Chondrocyte (in vitro differentiated cells): ENCODE results near the gene HNMT. TPM values are rescaled to one million over a fixed set of nuclear protein-coding genes. Genes with fewer than 3 reads are reported as not detected.

Experiments
- DNase-seq: peaks from one replicate; pipeline ENCODE4 v3.0.0; 2021; ENCODE audit warnings: mixed read lengths, low spot score
- H3K27ac Mint-ChIP-seq: one replicate; pipeline ENCODE4 v1.8.0; 2021; ENCODE audit warnings: mild to moderate bottlenecking, moderate library complexity, mixed read lengths; ENCODE audit not compliant: unreplicated experiment
- H3K27me3 Mint-ChIP-seq: 2 replicates; pipeline ENCODE4 v1.8.0; 2021; ENCODE audit warnings: low read depth, mixed read lengths
- H3K36me3 Mint-ChIP-seq: 2 replicates; pipeline ENCODE4 v1.8.0; 2021; ENCODE audit warnings: low read depth, mixed read lengths
- H3K4me1 Mint-ChIP-seq: 2 replicates; pipeline ENCODE4 v1.8.0; 2021; ENCODE audit warnings: low read depth, mild to moderate bottlenecking, mixed read lengths
- H3K4me3 Mint-ChIP-seq: one replicate; pipeline ENCODE4 v1.8.0; 2021; ENCODE audit warnings: mild to moderate bottlenecking, moderate library complexity, mixed read lengths; ENCODE audit not compliant: unreplicated experiment
- H3K9me3 Mint-ChIP-seq: 2 replicates; pipeline ENCODE4 v1.8.0; 2021; ENCODE audit warnings: low read depth, mixed read lengths
- total RNA-seq: library from RNA; stranded (reverse); gene quantifications from 3 replicates; pipeline ENCODE4 v1.2.1, GENCODE V29; 2021
- TF ChIP-seq, protein P1 (sequence below): fragments of 200-600 bp; sonication (generic); IDR thresholded peaks from 2 replicates; pipeline ENCODE4 v1.5.0; 2021; ENCODE audit warnings: antibody characterized with exemption, mild to moderate bottlenecking, moderate library complexity

The HNMT gene
- total RNA-seq, 1 donor from 2014 or later: 4.6 TPM

DNA sequence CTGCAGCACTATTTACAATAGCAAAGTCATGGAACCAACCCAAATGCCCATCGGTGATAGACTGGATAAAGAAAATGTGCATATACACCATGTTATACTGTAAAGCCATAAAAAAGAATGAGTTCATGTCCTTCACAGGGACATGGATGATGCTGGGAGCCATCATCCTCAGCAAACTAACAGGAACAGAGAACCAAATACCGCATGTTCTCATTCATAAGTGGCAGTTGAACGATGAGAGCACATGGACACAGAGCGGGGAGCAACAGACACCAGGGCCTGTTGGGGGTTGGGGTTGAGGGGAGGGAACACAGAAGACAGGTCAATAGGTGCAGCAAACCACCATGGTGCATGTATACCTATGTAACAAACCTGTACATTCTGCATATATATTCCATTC, 33.5 kb downstream of the HNMT start:
- H3K36me3 Mint-ChIP-seq: peaks cover 9% of the 10 kb centered on the region
- no peak overlapping the region for H3K27ac Mint-ChIP-seq
- H3K4me1 Mint-ChIP-seq: no peaks in the 10 kb centered on the region
- no peaks in the 10 kb centered on the region for H3K27me3 Mint-ChIP-seq
- H3K4me3 Mint-ChIP-seq: no peak overlapping the region
- no peak for DNase-seq
- TF ChIP-seq, protein P1, sequence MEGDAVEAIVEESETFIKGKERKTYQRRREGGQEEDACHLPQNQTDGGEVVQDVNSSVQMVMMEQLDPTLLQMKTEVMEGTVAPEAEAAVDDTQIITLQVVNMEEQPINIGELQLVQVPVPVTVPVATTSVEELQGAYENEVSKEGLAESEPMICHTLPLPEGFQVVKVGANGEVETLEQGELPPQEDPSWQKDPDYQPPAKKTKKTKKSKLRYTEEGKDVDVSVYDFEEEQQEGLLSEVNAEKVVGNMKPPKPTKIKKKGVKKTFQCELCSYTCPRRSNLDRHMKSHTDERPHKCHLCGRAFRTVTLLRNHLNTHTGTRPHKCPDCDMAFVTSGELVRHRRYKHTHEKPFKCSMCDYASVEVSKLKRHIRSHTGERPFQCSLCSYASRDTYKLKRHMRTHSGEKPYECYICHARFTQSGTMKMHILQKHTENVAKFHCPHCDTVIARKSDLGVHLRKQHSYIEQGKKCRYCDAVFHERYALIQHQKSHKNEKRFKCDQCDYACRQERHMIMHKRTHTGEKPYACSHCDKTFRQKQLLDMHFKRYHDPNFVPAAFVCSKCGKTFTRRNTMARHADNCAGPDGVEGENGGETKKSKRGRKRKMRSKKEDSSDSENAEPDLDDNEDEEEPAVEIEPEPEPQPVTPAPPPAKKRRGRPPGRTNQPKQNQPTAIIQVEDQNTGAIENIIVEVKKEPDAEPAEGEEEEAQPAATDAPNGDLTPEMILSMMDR: no peak
- peaks cover 46% of the 10 kb centered on the region for H3K9me3 Mint-ChIP-seq

DNA sequence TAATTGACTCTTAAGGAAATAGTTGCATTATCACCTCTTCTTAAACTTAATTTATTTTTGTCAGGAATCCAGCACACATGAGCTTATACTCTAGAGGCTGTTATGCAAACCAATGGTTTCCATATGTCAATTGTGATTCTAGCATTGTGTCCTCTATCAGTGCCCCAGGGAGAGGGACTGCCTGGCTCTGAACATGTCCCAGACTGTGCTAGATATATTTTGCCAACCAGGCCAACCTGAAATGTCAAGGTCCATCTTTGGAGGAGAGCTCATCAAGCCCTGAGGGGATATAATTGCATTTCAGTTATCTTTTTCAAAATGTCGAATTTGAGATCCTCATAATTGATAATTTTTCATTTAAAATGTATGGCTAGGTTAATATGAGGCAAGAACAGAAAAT, 34.2 kb downstream of the HNMT start:
- H3K4me1 Mint-ChIP-seq: no peaks in the 10 kb centered on the region
- DNase-seq: no peak
- no peak overlapping the region for H3K27ac Mint-ChIP-seq
- TF ChIP-seq, protein P1: no peak
- H3K27me3 Mint-ChIP-seq: no peaks in the 10 kb centered on the region
- H3K36me3 Mint-ChIP-seq: peaks cover 3% of the 10 kb centered on the region
- H3K9me3 Mint-ChIP-seq: peaks cover 38% of the 10 kb centered on the region
- no peak overlapping the region for H3K4me3 Mint-ChIP-seq

DNA sequence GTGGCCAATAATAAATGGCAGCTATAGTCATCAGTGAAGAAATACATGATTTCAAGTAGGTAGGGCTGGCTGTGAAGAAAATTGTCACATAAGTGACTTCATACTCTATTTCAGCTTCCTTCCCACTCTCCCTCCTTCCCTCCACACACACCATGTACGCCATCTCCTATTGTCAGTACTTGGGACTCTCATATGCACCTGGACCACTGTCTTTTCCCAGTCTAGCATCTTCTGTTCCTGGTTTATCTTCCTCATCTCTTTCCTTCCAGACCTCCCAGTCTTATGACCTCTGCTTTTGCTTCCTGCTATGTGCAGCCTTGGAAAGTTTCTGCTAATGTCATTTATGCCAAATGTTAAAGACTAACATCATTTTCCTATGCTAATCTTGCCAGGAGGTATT, 35.0 kb downstream of the HNMT start:
- Mint-ChIP-seq H3K36me3 (no peaks in the 10 kb centered on the region), H3K9me3 (peaks cover 31% of the 10 kb centered on the region), H3K4me1 (no peaks in the 10 kb centered on the region), H3K27ac (no peak overlapping the region), H3K4me3 (no peak overlapping the region), H3K27me3 (no peaks in the 10 kb centered on the region)
- DNase-seq: no peak
- TF ChIP-seq, protein P1: no peak

DNA sequence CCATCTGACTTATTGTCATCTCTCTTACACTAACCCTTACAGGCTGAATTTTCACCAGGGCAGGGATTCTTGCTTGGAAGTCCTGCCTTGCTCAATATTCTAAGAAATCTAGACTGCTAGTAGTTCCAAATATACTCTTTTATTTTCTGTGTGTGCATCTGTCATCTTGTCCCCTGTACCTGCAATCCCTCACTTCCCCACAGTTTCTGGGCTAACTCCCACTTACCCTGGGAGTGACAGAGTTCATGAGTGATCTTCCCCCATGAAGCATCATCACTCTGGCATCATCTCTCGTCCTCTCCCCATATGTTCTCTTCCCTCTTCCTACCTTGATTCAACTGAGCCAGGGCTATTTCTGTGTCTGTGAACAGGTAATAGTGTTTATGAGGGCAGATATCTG, 35.7 kb downstream of the HNMT start:
- H3K36me3 Mint-ChIP-seq: no peaks in the 10 kb centered on the region
- no peaks in the 10 kb centered on the region for H3K4me1 Mint-ChIP-seq
- H3K27me3 Mint-ChIP-seq: no peaks in the 10 kb centered on the region
- H3K4me3 Mint-ChIP-seq: no peak overlapping the region
- TF ChIP-seq, protein P1: no peak
- no peak for DNase-seq
- peaks cover 24% of the 10 kb centered on the region for H3K9me3 Mint-ChIP-seq
- H3K27ac Mint-ChIP-seq: no peak overlapping the region

DNA sequence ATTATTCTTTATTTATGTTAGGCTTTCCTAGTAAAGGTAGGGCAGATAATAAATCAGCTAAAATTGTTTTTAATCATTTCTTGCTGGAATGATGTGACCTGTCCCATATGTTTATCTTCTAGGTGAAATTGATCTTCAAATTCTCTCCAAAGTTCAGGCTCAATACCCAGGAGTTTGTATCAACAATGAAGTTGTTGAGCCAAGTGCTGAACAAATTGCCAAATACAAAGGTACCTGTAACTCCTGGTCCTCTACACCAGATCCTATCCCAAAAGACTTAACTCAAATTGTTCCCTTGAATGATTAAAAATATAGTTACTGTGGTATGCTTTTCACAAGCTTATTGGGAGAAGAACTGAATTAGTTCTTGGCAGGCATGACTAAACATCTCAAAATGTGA, 36.5 kb downstream of the HNMT start:
- no peaks in the 10 kb centered on the region for H3K36me3 Mint-ChIP-seq
- no peak overlapping the region for H3K27ac Mint-ChIP-seq
- DNase-seq: no peak
- no peaks in the 10 kb centered on the region for H3K27me3 Mint-ChIP-seq
- TF ChIP-seq, protein P1: no peak
- no peak overlapping the region for H3K4me3 Mint-ChIP-seq
- H3K4me1 Mint-ChIP-seq: no peaks in the 10 kb centered on the region
- H3K9me3 Mint-ChIP-seq: peaks cover 18% of the 10 kb centered on the region
